Epithelial cell of umbilical artery (primary cell): ENCODE results near the gene TASOR. TPM values are rescaled to one million over a fixed set of nuclear protein-coding genes. Genes with fewer than 3 reads are reported as not detected.

ENCODE experiments used
- total RNA-seq: library from RNA; depleted of rRNA; stranded (reverse); fragments of >200 nt; gene quantifications from 2 replicates; pipeline ENCODE4 v1.2.3, GENCODE V29; 2014

Gene TASOR
- 52.3 and 55.5 TPM in 2 replicates for total RNA-seq

DNA sequence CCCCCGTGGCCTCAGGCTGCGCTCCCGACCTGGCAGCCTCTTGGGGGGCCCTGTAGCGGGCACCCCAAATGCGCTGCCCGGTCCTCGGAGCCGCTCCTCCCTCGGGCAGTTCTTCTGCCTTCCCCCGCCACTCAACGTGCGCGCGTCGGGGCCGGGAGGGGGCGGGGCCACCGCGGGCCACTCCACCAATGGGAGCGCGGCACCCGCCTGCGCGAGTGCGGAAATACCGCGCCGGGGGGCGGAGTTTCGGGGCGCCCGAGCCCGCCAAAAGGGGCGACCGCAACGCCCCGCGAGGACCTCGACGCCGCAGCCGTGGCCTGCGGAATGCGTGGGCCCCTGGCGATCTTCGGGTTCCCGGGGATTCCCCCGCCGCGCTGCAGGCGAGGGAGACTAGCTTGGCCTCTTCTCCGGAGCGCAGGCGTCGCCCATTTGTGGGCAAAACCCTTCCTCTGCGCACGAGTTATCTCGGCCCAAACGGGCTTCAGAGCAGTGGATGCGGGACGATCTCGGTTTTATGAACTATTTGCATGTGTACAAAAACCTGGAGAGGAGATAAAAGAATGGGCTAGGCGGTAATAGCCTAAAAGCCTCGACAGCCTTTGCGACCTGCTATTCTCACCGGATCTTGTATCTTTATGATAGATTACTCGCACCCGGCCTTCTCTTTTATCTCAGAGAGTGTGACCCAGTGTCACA lies at the start of gene TASOR:
Gene TASOR (minus strand): TSS at position 144 of the 696 bp plus-strand sequence. CDS start 259 bp downstream, outside the sequence.

Other genes starting within 250 kb of the TASOR start
- gene ERC2, start 214.8 kb downstream of the TASOR start, total RNA-seq = 1.9 and 3.0 TPM in 2 replicates
- 15.6 and 18.4 TPM in 2 replicates for gene CCDC66, start 126.1 kb downstream of the TASOR start, total RNA-seq
- 2.6 and 9.3 TPM in 2 replicates for gene ARHGEF3, start 118.7 kb upstream of the TASOR start, total RNA-seq